Activated naive CD8-positive, alpha-beta T cell treated with anti-CD3 and anti-CD28 coated beads, Interleukin-2, amount 10 ng/mL, durations not matched to agents 7 days and 5 days (primary cell): ENCODE measurements around the gene PLBD2. TPM values are rescaled to one million over a fixed set of nuclear protein-coding genes. Genes with fewer than 3 reads are reported as not detected.

Experiments used
- ATAC-seq: fragments of 150-1000 bp; cut with Tn5 transposase; one replicate; pipeline ENCODE4 v1.10.0; 2021; ENCODE audit warnings: low read depth, moderate library complexity
- POLR2A ChIA-PET: fragments of 350-600 bp; sonication (Branson Sonifier 250); formaldehyde crosslinking; loops from one replicate; lab custom pipeline; 2021; ENCODE audit warnings: antibody characterized with exemption; lab: Charles Lee
- DNase-seq: peaks from one replicate; pipeline ENCODE4 v3.0.0; 2021
- H3K27ac Mint-ChIP-seq: one replicate; pipeline ENCODE4 v1.8.0; 2022; ENCODE audit warnings: mild to moderate bottlenecking, mixed read lengths
- H3K27me3 Mint-ChIP-seq: one replicate; pipeline ENCODE4 v1.8.0; 2022; ENCODE audit warnings: mild to moderate bottlenecking, moderate library complexity, mixed read lengths
- H3K36me3 Mint-ChIP-seq: one replicate; pipeline ENCODE4 v1.8.0; 2021; ENCODE audit warnings: mild to moderate bottlenecking, mixed read lengths
- H3K4me1 Mint-ChIP-seq: one replicate; pipeline ENCODE4 v1.8.0; 2021; ENCODE audit warnings: mixed read lengths
- H3K4me3 Mint-ChIP-seq: one replicate; pipeline ENCODE4 v1.8.0; 2022; ENCODE audit warnings: mild to moderate bottlenecking, moderate library complexity, mixed read lengths
- H3K9me3 Mint-ChIP-seq: one replicate; pipeline ENCODE4 v1.8.0; 2021; ENCODE audit warnings: mixed read lengths
- total RNA-seq, 2 experiments: library from RNA; stranded (reverse); gene quantifications; one replicate each; pipeline ENCODE4 v1.2.3, GENCODE V29; 2021

PLBD2 gene
- total RNA-seq, 2 experiments from 2014 or later, result 12.8 to 13.6 TPM

DNA sequence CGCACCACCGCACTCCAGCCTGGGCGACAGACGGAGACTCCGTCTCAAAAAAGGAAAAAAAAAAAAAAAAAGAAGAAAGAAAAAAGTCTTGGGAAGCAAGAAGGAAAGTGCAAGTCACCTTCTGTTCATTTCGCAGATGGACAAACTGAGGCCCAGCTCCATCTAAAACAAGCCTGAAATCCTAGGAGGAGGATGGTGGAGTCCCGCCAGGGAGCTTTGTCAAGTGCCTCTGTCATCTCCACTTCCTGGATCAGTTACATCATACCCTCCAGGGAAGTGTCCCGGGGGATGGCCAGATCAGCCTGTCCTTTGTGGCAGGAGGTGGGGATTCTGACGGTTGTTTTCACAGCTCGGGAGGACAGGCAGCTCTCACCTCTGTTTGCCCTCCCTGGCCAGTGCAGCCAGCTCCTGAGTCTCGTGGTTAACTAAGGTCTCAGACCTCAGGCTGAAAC lies 55.1 kb downstream of the PLBD2 start:
- Mint-ChIP-seq H3K4me1 (no peaks in the 10 kb centered on the region), H3K27me3 (peaks cover 16% of the 10 kb centered on the region), H3K4me3 (no peak overlapping the region), H3K9me3 (no peaks in the 10 kb centered on the region), H3K36me3 (no peaks in the 10 kb centered on the region), H3K27ac (no peak overlapping the region)
- POLR2A ChIA-PET, result no interaction called here
- ATAC-seq (no peak), DNase-seq (no peak)

DNA sequence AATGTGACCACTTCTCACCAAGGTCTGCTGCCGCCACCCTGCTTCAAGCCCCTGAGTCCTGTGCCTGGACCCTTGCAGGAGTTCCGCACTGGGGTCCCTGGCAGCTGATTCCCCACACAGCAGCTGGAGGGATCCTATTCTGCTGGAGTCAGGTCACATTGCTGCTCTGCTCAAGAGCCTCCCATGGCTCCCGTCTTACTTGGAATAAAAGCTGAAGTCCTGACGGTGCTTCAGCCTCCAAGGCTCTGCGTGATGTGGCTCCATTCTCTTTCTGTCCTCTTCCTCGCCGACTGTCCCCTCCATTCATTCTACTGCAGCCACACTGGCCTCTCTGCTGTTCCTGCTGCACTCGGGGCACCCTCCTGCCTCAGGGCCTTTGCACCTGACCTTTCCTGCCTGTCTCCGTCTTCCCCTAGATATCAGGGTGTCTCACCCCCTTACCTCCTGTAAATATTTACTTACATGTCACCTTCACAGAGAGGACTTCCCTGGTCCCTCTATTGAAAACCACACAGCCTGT lies 56.2 kb downstream of the PLBD2 start:
- Mint-ChIP-seq H3K9me3 (no peaks in the 10 kb centered on the region), H3K4me3 (no peak overlapping the region), H3K36me3 (no peaks in the 10 kb centered on the region), H3K27me3 (peaks cover 15% of the 10 kb centered on the region), H3K4me1 (no peaks in the 10 kb centered on the region), H3K27ac (no peak overlapping the region)
- ATAC-seq, result no peak
- POLR2A ChIA-PET, result no interaction called here
- no peak for DNase-seq

DNA sequence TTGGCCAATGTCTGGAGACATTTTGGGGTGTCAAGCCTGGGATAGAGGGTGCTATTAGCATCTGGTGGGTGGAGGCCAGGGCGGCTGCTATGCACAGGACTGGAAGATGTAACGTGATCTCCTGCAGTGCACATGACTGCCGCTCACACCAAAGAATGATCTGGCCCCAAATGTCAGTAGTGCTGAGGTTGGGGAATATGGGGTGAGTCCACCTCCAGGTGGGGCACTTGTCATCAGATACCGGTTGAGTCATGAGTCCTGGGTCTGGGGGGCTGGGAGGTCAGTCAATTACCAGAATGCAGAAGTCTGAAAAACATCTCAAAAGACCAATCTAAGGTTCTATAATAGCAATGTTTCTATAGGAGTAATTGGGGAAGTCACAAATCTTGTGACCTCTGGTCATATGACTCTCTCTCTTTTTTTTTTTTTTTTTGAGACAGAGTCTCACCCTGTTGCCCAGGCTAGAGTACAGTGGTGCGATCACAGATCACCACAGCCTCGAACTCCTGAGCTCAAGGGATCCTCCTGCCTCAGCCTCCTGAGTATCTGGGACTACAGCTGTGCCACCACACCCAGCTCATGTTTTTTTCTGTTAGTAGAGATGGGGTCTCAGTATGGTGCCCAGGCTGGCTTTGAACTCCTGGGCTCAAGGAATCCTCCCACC lies 57.8 kb downstream of the PLBD2 start:
- DNase-seq, result no peak
- H3K4me1 Mint-ChIP-seq, result no peaks in the 10 kb centered on the region
- no peaks in the 10 kb centered on the region for H3K9me3 Mint-ChIP-seq

DNA sequence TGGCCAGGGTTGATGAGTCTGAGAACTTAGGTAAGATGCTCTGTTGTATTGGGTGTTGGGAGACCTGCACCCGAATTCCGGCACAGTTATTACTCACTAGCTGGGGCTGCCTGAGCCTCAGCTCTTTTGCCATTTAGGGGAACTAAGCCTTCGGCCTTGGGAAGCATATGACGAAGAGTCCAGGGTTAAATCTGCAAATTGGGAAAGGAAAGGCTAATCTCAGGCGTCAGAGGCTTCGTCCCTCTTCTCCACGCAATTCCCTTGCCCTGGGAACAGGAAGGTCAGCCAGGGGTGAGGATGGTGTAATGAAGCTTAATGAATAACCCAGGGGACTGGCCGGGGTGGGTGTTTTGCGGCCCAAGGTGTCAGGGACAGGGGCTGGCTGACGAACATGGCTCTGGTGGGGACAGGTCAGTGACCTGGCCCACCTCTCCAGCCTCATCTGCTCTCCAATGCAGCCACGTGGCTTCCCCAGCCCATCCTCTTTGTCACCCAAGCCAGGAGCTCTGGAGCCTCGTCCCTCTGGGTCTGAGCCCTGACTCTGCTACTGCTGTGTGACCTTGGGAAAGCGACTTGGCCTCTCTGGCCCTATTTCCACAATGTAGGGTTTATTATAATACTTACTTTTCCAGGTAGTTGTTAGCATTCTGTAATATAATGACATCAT lies 60.0 kb downstream of the PLBD2 start:
- H3K27ac Mint-ChIP-seq, result no peak overlapping the region
- peaks cover 12% of the 10 kb centered on the region for H3K4me1 Mint-ChIP-seq
- H3K9me3 Mint-ChIP-seq, result no peaks in the 10 kb centered on the region
- DNase-seq (no peak), ATAC-seq (no peak)
- H3K36me3 Mint-ChIP-seq, result no peaks in the 10 kb centered on the region
- POLR2A ChIA-PET, result no interaction called here
- peaks cover 8% of the 10 kb centered on the region for H3K27me3 Mint-ChIP-seq
- H3K4me3 Mint-ChIP-seq, result no peak overlapping the region

More for the DNA sequence above, 57.8 kb downstream of the PLBD2 start:
- H3K27me3 Mint-ChIP-seq, result peaks cover 8% of the 10 kb centered on the region
- H3K27ac Mint-ChIP-seq, result no peak overlapping the region
- no peaks in the 10 kb centered on the region for H3K36me3 Mint-ChIP-seq
- POLR2A ChIA-PET, result interaction anchor here (0.8 kb wide), 1 partner anchor 363 kb away, joined by 4 read pairs; no protein-coding TSS in a partner anchor
- no peak overlapping the region for H3K4me3 Mint-ChIP-seq
- ATAC-seq, result no peak

DNA sequence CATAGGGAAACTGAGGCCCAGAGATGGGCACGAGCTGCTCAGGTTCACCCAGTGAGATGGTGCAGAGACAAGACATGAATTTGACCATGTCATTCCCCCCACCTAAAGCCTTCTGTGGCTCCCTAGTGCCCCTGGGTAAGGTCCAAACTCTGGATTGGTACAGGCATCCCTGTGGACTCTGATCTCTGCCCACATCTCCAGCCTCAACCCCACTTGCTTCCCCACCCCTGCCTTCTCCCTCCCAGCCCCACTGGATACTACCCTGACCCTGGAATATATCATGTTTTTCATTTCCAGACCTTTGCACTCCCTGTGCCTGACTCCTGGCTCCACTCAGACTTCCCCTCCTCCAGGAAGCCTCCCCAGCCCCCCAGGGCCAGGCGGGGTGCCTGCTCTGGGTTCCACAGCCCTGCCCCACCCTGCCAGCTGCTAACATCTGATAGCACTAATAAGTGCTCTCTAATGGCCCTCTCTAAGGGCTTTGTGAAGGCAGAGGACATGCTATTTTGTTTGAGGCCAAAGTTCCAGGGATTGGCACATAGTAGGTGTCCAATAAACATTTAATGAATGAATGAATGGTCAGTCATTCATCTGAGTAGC lies 62.7 kb downstream of the PLBD2 start:
- no peaks in the 10 kb centered on the region for H3K36me3 Mint-ChIP-seq
- ATAC-seq, result no peak
- no peaks in the 10 kb centered on the region for H3K9me3 Mint-ChIP-seq
- H3K27me3 Mint-ChIP-seq, result peaks cover 14% of the 10 kb centered on the region
- H3K27ac Mint-ChIP-seq, result no peak overlapping the region
- POLR2A ChIA-PET, result no interaction called here
- DNase-seq, result no peak
- peaks cover 13% of the 10 kb centered on the region for H3K4me1 Mint-ChIP-seq
- H3K4me3 Mint-ChIP-seq, result no peak overlapping the region

DNA sequence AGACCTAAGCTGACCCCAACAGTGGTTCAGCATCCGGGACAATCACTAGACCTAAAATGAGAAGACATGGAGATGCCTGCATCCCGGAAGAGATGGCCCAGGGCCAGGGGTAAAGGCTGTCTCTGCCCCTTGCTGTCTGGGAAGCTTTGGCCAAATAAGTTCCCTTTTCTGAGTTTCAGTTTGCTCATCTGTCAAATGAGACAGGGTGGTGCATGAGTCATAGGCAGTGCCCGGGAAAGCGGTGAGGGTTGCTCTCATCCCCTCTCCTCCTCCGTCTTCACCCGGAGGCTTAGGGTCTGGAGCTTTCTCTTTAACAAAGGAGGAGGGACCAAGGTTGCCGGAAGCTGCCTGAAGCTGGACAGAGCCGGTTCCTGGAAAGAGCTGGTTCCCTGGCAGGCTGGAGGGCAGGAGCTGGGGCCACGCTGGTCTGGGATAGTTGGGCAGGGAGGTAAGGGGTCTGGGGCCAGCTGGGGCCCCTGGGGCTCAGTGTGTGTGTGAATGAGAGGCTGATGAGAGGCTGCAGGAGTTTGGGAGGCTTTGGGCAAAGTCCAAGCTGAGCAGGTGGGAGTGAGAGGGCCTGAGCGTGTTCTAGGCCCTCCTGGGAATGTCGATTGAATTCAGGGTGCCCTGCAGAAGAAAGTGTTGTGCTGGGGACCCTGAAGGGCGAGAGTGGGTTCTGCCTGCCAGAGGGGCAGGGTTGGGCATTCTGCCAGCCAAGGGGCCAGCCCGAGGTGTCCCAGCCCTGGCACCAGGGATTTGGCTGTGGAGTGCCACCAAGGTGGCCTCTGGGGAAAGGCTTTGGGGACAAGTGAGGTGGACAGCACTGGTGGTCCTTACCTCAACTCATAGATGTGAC lies 63.9 kb downstream of the PLBD2 start, which contains the start of gene SDSL:
Gene SDSL, plus strand, starts transcription at position 351 of the 856 bp plus-strand sequence. CDS start 5,603 bp downstream, outside the sequence.
- Mint-ChIP-seq H3K27ac (peak within 1 kb of the TSS; percentile 97), H3K36me3 (no peaks in the 10 kb centered on the region), H3K9me3 (no peaks in the 10 kb centered on the region), H3K4me3 (peak within 1 kb of the TSS; percentile 94), H3K27me3 (peaks cover 11% of the 10 kb centered on the region), H3K4me1 (peaks cover 15% of the 10 kb centered on the region)
- peak; percentile 86 for ATAC-seq
- POLR2A ChIA-PET, result interaction anchor here (1.0 to 1.1 kb wide), 2 partner anchors 87 to 236 kb away, joined by 3 to 4 read pairs; partner anchors contain the start of gene SLC8B1
- peak; percentile 47 for DNase-seq

DNA sequence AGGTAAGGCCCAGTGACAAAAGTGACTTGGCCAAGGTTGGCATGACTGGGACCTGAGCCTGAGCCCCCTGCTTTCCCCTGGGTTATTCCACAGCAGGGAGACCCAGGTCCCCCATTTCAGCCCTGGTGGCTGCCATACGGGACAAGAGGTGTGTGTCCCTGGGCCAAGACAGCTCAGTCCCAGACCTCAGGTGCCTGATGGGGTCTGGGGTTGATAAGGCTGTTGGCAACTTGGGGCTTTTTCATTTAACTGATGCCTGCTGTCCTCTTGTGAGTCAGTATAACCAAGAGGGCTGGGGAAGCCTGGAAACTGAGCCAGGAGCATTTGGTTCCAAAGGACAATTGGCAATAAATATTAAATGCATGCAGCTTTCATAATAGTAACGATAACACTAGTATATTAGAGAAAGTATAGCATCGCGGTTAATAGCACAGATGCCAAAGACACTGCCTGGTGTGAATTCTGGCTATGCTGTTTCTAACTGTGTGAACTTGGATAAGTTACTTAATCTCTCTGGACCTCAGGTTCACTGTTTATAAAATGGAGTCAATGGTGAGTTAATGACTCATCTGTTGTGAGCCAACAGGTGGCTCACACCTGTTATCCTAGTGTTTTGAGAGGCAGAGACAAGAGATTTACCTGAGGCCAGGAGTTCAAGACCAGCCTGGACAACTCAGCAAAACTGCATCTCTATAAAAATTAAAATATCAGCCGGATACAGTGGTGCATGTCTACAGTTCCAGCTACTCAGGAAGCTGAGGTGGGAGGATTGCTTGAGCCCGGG lies 64.7 kb downstream of the PLBD2 start:
- DNase-seq (no peak), ATAC-seq (no peak)
- POLR2A ChIA-PET, result interaction anchor here (1.0 kb wide), 1 partner anchor 237 kb away, joined by 3 read pairs; no protein-coding TSS in a partner anchor
- Mint-ChIP-seq H3K4me3 (peak overlapping the region; percentile 94), H3K9me3 (no peaks in the 10 kb centered on the region), H3K27me3 (peaks cover 14% of the 10 kb centered on the region), H3K27ac (no peak overlapping the region), H3K36me3 (no peaks in the 10 kb centered on the region), H3K4me1 (peaks cover 15% of the 10 kb centered on the region)

DNA sequence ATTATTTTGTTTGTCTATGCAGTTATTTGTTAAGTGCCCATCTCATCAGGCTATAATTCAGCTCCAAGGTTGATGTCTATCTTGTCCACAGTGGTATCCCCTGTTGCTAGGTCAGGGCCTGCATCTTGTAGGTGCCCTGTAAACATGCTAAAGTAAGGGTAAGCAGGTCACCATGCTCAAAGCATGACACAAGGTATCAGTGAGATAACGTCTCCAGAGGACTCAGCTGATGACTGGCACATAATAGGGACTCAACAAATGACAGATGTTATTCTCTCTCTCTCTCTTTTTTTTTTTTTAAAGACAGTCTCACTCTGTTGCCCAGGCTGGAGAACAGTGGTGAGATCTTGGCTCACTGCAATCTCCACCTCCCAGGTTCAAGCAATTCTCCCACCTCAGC lies 66.1 kb downstream of the PLBD2 start:
- no peaks in the 10 kb centered on the region for H3K9me3 Mint-ChIP-seq
- ATAC-seq, result no peak
- no peak overlapping the region for H3K4me3 Mint-ChIP-seq
- POLR2A ChIA-PET, result no interaction called here
- no peak for DNase-seq
- peaks cover 17% of the 10 kb centered on the region for H3K27me3 Mint-ChIP-seq
- no peaks in the 10 kb centered on the region for H3K36me3 Mint-ChIP-seq
- peaks cover 15% of the 10 kb centered on the region for H3K4me1 Mint-ChIP-seq
- H3K27ac Mint-ChIP-seq, result no peak overlapping the region

DNA sequence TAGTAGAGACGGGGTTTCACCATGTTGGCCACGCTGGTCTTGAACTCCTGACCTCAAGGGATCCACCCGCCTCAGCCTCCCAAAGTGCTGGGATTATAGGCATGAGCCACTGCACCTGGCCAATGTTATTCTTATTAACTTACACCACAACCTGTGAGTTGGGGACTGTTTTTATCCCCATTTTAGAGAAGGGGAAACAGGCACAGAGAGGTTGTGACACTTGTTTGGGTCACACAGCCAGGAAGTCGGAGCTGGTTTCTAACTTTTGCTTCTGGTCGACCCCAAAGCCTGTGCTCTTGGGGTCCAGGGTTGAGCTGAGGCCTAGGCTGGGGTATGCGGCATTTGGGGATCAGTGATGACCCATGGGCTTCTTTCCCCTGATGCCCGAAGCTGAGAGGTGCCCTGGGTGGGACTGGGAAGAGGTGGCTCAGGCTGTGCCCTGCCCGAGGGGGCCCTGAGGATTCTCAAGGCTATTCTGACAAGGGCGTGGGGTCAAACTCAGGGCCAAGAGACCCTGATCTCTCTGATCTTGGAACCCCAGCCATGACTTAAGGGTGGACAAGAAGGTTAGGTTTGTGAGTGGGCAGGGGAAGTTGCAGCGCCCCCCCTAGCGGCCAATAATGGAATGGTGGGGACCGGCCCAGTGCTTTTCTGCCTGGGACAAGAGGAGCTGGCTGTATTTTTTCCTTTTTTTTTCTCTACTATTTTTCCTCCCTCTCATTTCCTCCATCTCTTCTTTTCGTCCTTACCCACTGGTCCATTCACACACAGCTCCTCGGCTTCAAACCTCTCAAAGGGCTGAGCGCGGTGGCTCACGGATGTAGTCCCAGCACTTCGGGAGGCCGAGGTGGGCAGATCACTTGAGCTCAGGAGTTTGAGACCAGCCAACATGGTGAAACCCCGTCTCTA lies 66.8 kb downstream of the PLBD2 start:
- Mint-ChIP-seq H3K36me3 (no peaks in the 10 kb centered on the region), H3K27ac (no peak overlapping the region), H3K4me3 (no peak overlapping the region), H3K4me1 (peaks cover 15% of the 10 kb centered on the region), H3K27me3 (peaks cover 17% of the 10 kb centered on the region), H3K9me3 (peaks cover 1% of the 10 kb centered on the region)
- POLR2A ChIA-PET, result interaction anchor here (0.8 kb wide), 1 partner anchor 109 kb away, joined by 3 read pairs; no protein-coding TSS in a partner anchor
- DNase-seq (peak; percentile 75), ATAC-seq (peak; percentile 27)

DNA sequence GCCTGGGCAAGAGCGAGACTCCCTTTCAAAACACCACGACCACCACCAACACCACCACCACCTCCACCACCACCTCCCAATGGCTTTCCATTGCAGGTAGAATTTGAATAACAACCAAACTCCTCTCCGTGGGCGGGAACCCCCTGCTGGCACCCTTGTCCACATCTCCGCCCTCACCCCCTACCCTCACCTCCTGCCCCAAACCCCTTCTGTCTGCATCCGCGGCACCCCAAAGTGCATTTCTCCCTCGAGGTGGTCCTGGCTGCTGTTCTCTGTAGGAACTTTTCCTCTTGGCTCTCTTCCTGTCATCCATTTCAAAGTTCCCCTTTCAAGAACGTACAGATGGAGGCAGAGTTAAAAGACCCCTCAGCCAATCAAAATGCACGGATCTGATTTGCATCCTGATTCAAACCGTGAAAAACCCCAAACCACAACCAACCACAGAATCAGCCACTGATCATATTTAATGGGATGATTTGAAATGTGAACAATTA lies 67.6 kb downstream of the PLBD2 start:
- ATAC-seq (no peak), DNase-seq (no peak)
- Mint-ChIP-seq H3K9me3 (peaks cover 1% of the 10 kb centered on the region), H3K27ac (no peak overlapping the region), H3K4me1 (peaks cover 15% of the 10 kb centered on the region), H3K4me3 (no peak overlapping the region), H3K36me3 (no peaks in the 10 kb centered on the region), H3K27me3 (peaks cover 21% of the 10 kb centered on the region)
- POLR2A ChIA-PET, result interaction anchor here (0.8 kb wide), 1 partner anchor 110 kb away, joined by 3 read pairs; no protein-coding TSS in a partner anchor

DNA sequence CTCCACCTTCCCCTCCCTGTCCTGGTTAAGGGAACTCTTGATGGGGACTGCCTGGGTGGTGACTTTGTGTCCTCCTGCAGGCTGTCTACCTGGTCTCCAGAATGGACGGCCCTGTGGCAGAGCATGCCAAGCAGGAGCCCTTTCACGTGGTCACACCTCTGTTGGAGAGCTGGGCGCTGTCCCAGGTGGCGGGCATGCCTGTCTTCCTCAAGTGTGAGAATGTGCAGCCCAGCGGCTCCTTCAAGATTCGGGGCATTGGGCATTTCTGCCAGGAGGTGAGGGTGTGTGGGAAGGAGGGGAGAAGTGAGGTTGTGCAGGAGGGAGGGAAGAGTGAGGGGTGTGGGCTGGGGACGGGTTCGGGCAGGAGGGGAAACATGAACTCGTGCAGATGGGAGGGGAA lies 69.5 kb downstream of the PLBD2 start:
- peaks cover 5% of the 10 kb centered on the region for H3K4me1 Mint-ChIP-seq
- H3K4me3 Mint-ChIP-seq, result no peak overlapping the region
- DNase-seq (no peak), ATAC-seq (no peak)
- H3K27ac Mint-ChIP-seq, result no peak overlapping the region
- H3K27me3 Mint-ChIP-seq, result peaks cover 24% of the 10 kb centered on the region
- H3K9me3 Mint-ChIP-seq, result peaks cover 1% of the 10 kb centered on the region
- POLR2A ChIA-PET, result no interaction called here
- no peaks in the 10 kb centered on the region for H3K36me3 Mint-ChIP-seq
